Ovary (tissue), 3 donors: ENCODE results near the gene TBL1X.

ENCODE experiments used
- EP300 ChIP-seq: sonication (generic); formaldehyde crosslinking; IDR thresholded peaks from one replicate; pipeline ENCODE4 v1.6.1; 2017; ENCODE audit warnings: antibody characterized with exemption
- POLR2A ChIP-seq: fragments of 450-650 bp; IDR thresholded peaks from one replicate; pipeline ENCODE4 v1.6.1; 2017; ENCODE audit warnings: antibody characterized with exemption, mild to moderate bottlenecking, moderate library complexity
- TF ChIP-seq, protein P1 (sequence below), 3 donors: fragments of 450-650 bp in 2 of 3; fragments of 200-600 bp in 1 of 3; IDR thresholded peaks; one replicate each; pipeline versions ENCODE4 v1.5.1 to v1.8.0; 2016 to 2022; ENCODE audit warnings: antibody characterized with exemption in 3 of 3, mild to moderate bottlenecking in 1 of 3
- donor health status: DM: no; HTN: no; CAD: no.

DNA sequence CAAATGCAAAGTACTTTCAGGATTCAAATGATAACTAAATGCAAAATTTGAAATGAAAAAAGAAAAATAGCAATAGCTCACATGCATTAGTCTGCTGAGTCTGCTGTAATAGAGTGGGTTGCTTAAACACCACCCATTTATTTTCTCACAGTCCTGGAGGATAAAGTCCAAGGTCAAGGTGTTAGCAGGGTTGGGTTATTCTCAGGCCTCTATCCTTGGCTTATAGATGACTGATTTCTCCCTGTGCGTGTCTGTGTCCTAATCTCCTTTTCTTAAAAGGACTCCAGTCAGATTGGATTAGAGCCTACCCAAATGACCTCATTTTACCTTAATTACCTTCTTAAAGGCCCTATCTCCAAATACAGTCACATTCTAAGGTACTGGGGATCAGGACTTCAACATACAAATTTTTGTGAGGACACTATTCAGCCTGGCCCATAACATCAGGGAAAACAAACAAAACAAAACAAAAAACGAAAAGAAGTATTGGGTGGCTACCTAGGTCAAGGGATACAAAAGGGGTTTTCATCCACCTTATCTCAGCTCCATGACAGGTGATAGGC is 6.3 kb upstream of the TBL1X start:
- TF ChIP-seq POLR2A (no peak), EP300 (no peak)
- TF ChIP-seq, protein P1, sequence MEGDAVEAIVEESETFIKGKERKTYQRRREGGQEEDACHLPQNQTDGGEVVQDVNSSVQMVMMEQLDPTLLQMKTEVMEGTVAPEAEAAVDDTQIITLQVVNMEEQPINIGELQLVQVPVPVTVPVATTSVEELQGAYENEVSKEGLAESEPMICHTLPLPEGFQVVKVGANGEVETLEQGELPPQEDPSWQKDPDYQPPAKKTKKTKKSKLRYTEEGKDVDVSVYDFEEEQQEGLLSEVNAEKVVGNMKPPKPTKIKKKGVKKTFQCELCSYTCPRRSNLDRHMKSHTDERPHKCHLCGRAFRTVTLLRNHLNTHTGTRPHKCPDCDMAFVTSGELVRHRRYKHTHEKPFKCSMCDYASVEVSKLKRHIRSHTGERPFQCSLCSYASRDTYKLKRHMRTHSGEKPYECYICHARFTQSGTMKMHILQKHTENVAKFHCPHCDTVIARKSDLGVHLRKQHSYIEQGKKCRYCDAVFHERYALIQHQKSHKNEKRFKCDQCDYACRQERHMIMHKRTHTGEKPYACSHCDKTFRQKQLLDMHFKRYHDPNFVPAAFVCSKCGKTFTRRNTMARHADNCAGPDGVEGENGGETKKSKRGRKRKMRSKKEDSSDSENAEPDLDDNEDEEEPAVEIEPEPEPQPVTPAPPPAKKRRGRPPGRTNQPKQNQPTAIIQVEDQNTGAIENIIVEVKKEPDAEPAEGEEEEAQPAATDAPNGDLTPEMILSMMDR (IDR thresholded peaks at IDR 0.05): no peak
